ENCODE results near the gene MXI1.

- TF ChIP-seq CTCF (IDR thresholded peaks at IDR 0.05; ENCODE audit: insufficient read depth, low read depth, low read length) (peak; percentile 20), EZH2 (IDR thresholded peaks at IDR 0.05; ENCODE audit: insufficient read depth, low read length) (no peak)
These were observed 18.5 kb downstream of the MXI1 start for GRCh38 chr10:110225756-110226542.
